Activated CD8-positive, alpha-beta memory T cell treated with anti-CD3 and anti-CD28 coated beads for 1 hour (primary cell): Measurements from ENCODE around the gene NRAS.
"Not testable (repeated sequence)": the region's sequence is repeated elsewhere in the genome, so short reads cannot be mapped to it uniquely, and the experiment has no call there.

Experiments
- DNase-seq, 2 donors: peaks; one replicate each; pipeline ENCODE4 v3.0.0-alpha.2; 2020; ENCODE audit warnings: low read depth in 1 of 2; ENCODE audit errors: extremely low read depth in 1 of 2

The NRAS gene

GRCh38 chr1:114716304-114717170 lies at the start of gene NRAS:
Gene NRAS (minus strand): TSS chr1:114716771. CDS start chr1:114716160, 611 bp downstream.
- peak; percentile 85 to 97 for DNase-seq

- DNase-seq, result no peak
Observed at GRCh38 chr1:114764689-114765088, 48.1 kb upstream of the NRAS start.

- no peak for DNase-seq
Observed at GRCh38 chr1:114758256-114758832, 41.8 kb upstream of the NRAS start.

- DNase-seq, result peak; percentile 93 to 95
Observed at GRCh38 chr1:114757455-114758255, 41.1 kb upstream of the NRAS start, which contains the start of gene CSDE1. Gene CSDE1 (minus strand): TSS chr1:114757984. CDS start chr1:114739890, 18,094 bp downstream.

- no peak for DNase-seq
Observed at GRCh38 chr1:114756949-114757454, 40.4 kb upstream of the NRAS start.

- no peak for DNase-seq
Observed at GRCh38 chr1:114756009-114756892, 39.7 kb upstream of the NRAS start.

GRCh38 chr1:114755006-114755931 lies 38.7 kb upstream of the NRAS start:
- no peak for DNase-seq

- not testable (repeated sequence) for DNase-seq
Observed at GRCh38 chr1:114753702-114754101, 37.1 kb upstream of the NRAS start.

- DNase-seq, result no peak
Observed at GRCh38 chr1:114753143-114753542, 36.6 kb upstream of the NRAS start.

GRCh38 chr1:114750780-114751179 lies 34.2 kb upstream of the NRAS start:
- DNase-seq, result no peak

- DNase-seq, result no peak
Observed at GRCh38 chr1:114749835-114750234, 33.3 kb upstream of the NRAS start.

- DNase-seq, result no peak
Observed at GRCh38 chr1:114746450-114747121, 30.0 kb upstream of the NRAS start.

- no peak for DNase-seq
Observed at GRCh38 chr1:114745291-114745690, 28.7 kb upstream of the NRAS start.

- DNase-seq, result no peak
Observed at GRCh38 chr1:114741963-114742746, 25.6 kb upstream of the NRAS start.

GRCh38 chr1:114740331-114740730 lies 23.8 kb upstream of the NRAS start:
- no peak for DNase-seq

- DNase-seq, result no peak
Observed at GRCh38 chr1:114737314-114737849, 20.8 kb upstream of the NRAS start.

GRCh38 chr1:114735479-114735878 lies 18.9 kb upstream of the NRAS start:
- no peak for DNase-seq

GRCh38 chr1:114729782-114730181 lies 13.2 kb upstream of the NRAS start:
- no peak for DNase-seq
